Stimulated activated CD4-positive, alpha-beta T cell treated with anti-CD3 and anti-CD28 coated beads, TNF-alpha, amount 100 ng/mL, for 48 hours (primary cell): ENCODE measurements around the gene SNN.
A peak's percentile ranks its signal among the peaks of the same experiment; 100 is the strongest.

Source experiments
- DNase-seq, 3 donors: peaks; one replicate each; pipeline ENCODE4 v3.0.0-alpha.2; 2020; ENCODE audit warnings: low read depth in 3 of 3

Gene SNN

DNA sequence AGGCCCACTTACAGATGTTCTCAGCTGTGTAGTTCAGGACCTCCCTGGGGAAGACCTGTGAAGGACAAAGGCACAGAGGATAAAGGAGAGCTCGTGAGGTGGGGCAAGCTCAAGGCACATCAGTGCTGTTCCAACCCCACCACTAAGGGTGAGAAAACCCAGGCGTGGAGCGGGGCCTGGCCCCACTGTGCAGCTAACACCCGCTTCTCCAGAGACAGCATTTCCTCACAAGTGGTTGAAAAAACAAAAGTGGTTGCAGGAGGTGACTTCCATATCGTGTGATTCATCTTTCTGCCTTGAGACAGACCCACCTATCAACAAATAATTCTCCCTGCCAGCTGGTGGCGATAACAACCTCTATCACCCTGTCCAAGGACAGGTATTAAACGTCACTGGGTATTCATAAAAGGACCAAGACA is 30.0 kb downstream of the SNN start:
- DNase-seq = peak in 1 of 3 donors; percentile 11

- DNase-seq = no peak
Measured at GRCh38 chr16:11699234-11699894, 31.1 kb downstream of the SNN start.

- DNase-seq = no peak
Measured at GRCh38 chr16:11700264-11701029, 32.2 kb downstream of the SNN start.

DNA sequence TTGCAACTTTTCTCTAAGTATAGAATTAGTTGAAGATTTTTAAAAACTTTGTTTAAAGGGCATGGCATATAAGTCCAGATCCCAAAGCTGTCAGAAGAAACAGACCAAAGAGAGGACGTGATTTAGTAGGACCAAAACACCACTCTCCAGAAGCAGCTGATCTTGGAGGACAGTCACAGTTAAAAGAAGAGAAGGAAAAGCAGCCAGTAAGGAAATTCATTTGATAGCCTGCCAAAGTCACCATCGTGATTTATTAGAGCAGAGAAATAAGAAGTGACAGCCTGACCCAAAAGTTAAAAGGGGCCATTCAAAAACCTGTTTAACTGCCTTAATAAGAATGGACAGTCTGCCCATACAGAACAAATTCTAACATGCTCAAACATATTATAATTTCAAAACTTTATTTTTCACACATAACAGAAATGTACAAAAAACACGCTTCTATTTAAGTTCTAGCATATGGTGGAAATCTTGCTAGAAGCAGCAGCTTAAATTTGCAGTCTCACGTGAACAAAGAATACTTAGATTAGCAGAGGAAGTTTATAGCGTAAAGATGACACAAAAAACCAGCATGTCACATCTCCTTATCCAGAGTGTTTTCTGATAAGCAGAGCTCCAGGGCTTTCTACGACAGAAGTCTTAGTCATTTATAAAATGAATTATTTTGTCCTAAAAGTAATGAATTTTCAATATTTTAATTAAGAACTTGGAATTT is 37.2 kb downstream of the SNN start:
- no peak for DNase-seq

DNA sequence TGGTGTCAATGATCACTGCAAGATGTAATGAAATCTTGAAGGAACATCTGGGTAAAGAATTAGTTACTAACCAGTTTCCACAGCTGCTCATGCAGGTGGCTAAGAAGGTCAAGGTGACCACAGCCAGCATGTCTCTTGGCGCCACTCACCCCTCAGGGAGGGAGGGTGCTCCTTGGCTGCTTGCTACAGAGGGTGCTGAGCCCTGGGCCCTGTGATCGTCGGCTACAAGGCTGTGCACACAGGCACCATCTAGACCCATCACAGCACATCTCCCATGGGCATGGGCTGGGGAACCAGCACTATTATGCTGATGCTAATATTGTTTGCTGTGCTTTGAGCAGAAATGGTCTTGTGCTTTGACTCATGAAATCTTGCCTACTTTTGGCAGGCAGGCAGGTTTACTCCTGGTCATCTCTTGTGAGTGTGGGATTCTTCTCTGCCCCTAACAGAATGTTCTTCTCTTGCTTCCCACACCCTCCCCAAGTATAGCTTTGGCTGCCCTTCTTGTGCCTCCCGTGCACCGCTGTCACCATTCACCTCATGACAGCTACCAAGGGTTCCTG is 38.0 kb downstream of the SNN start:
- DNase-seq = no peak

- DNase-seq = no peak
Measured at GRCh38 chr16:11707679-11708197, 39.5 kb downstream of the SNN start.

DNA sequence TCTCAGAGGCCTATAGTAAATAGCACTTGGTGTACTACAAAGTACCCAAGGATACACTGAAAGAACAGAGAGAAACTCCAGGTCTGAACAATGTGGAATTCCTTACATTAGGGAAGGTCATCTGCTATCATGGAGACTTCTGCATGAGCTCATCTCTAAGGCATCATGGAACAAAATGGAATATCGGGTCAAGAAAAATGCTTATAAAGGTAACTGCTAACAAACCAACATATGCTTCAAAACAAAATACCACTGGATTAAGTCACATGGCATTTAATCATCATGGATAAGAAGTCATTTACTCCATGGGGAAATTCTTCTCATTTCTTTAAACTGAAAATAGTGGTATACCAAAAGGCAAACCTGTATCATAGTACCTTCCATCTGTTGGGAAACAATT is 40.2 kb downstream of the SNN start:
- DNase-seq = no peak

GRCh38 chr16:11711662-11712061 is 43.4 kb downstream of the SNN start:
- DNase-seq = no peak

DNA sequence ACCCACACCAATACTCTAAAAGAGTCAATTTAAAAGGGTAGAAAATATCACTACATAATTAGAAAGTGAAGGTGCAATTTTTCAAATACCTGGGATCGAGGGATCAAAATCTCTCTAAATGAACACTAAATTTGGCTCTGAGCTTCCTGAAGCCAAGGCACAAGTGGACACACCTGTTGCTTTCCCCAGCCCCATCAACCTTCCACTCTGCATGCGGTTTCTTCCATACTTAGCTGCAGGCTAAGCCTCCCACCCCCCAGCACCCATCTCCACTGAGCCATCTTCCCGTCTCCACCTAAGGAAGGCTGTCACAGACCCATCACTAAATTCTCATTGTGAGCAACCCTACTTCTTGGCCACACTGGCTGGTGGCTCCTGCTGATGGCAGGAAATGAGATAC is 43.9 kb downstream of the SNN start:
- no peak for DNase-seq

- DNase-seq = no peak
Measured at GRCh38 chr16:11715246-11715947, 47.1 kb downstream of the SNN start.

GRCh38 chr16:11716336-11716735 is 48.1 kb downstream of the SNN start:
- DNase-seq = no peak

- no peak for DNase-seq
Measured at GRCh38 chr16:11717811-11718210, 49.6 kb downstream of the SNN start.

GRCh38 chr16:11719171-11719570 is 50.9 kb downstream of the SNN start:
- no peak for DNase-seq

DNA sequence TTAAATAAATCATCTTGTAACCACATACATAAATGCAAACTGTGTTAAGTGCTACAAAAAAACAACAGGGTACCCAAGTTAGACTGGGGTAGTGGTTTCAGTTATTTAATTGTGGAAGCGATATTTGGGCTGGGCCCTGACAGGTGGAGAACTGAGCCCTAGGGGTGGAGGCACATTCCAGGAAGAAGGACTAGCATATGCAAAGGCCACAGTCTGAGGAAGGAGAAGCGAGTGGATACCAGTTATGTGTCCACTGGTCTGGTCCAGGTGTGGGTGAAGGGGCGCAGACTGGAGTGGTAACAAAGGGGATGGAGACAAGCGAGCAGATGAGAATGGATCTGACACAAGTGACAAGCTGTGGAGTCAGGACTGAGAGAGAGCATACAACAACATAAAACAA is 51.5 kb downstream of the SNN start:
- no peak for DNase-seq

DNA sequence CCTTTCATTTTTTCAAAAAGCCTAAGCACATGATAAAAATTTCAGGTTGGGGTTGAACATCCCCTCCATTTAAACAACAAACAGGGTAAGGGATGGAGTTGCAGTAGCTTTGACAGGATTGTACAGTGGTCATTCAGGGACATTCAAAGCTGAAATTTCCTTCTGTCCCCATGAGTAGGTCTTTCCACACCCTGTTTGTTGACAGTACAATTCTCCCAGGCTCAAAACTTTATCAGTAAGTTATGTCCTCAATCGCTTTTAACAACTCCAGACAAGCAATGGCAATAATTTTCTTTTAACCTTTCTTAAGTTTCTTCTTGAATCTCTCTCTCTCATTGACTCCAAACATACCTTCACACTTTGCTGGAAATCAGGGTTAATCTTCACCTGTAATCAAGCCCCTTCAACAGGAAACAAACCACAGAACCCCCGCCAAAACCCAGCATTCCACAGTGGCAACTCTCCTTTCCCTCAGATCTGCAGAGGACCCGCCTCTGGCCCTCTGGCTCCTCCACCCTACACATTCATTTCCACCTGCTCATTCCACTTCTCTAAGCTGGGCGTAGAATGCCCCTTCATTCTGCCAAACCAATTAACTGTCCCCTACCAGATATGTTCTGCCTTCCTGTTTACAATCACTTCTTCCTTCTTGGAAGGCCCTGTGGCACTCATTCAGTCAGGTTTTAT is 53.7 kb downstream of the SNN start:
- DNase-seq = no peak

- DNase-seq = no peak
Measured at GRCh38 chr16:11722468-11722808, 54.2 kb downstream of the SNN start.

DNA sequence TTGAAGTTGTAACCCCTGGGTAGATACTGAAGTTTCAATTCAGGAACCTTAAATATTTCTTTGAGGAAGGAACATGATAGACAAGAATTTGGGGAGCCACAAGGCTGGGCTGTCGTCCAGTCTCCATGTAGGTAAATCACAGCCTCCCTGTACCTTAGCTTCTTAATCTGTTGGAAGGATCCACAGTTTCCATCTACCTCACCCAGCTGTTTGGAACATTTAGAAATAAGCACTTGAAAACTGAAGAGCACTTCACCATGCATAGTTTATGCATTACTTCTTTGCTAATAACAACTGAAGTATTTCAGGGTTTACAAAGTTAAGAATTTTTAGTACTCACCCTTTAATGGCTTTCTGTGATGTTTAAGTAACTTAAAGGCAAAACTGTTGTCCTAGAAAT is 57.2 kb downstream of the SNN start:
- no peak for DNase-seq

DNA sequence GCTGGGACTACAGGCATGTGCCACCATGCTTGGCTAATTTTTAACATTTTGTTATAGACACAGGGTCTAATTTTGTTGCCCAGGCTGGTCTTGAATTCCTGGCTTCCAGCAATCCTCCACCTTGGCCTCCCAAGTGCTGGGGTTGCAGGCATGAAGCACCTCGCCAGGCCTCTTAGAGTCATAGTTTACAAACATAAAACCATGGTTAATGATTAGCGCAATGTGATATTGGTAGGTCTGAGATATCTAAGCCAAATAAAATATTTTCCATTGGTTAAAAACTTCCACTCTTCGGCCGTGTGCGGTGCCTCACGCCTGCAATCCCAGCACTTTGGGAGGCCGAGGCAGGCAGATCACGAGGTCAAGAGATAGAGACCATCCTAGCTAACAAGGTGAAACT is 57.8 kb downstream of the SNN start:
- no peak for DNase-seq

GRCh38 chr16:11727796-11728543 is 59.7 kb downstream of the SNN start:
- DNase-seq = no peak
